Fibroblast of pulmonary artery (primary cell): ENCODE results near the gene GRHPR.

ENCODE experiments used
- DNase-seq: peaks from one replicate; pipeline ENCODE4 v3.0.0-alpha.2; 2010; ENCODE audit warnings: low read depth
- H3K4me3 ChIP-seq: replicated peaks from 2 replicates; pipeline ENCODE4 v1.5.1; 2011; ENCODE audit warnings: low read depth, mild to moderate bottlenecking, control low read depth, low read length, moderate library complexity
- CTCF ChIP-seq: IDR thresholded peaks from 2 replicates; pipeline ENCODE4 v1.5.1; 2011; ENCODE audit warnings: mild to moderate bottlenecking, control low read depth, low read length, inconsistent platforms; ENCODE audit errors: missing control alignments

GRHPR gene

GRCh38 chr9:37454238-37454637 is 31.7 kb downstream of the GRHPR start:
- TF ChIP-seq CTCF = no peak
- no peak overlapping the region for H3K4me3 ChIP-seq
- no peak for DNase-seq

- DNase-seq = no peak
- TF ChIP-seq CTCF = no peak
- H3K4me3 ChIP-seq = no peak overlapping the region
These were observed 33.6 kb downstream of the GRHPR start for GRCh38 chr9:37455884-37456647.

GRCh38 chr9:37456817-37457216 is 34.3 kb downstream of the GRHPR start:
- H3K4me3 ChIP-seq = no peak overlapping the region
- no peak for DNase-seq
- TF ChIP-seq CTCF = no peak

DNA sequence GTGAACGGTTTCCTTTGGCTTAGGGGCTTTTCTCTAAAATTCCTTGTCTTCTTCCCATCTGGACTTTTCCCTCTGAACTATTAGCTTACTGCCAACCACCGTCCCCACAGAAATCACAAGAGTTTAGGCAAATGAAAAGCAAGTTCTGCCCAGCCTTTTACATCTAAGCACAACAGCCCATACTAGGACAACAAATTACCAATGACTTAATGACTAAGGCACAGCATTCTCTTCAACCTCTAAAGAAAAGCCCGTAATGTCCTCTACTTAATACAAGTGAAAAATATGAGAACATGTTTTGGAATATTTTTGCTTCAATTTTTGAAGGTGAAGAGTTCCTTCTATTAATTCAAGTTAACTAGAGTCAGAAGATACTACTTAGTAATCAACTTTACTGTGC is 41.5 kb downstream of the GRHPR start:
- peak overlapping the region; percentile 92 for H3K4me3 ChIP-seq
- no peak for TF ChIP-seq CTCF
- no peak for DNase-seq

DNA sequence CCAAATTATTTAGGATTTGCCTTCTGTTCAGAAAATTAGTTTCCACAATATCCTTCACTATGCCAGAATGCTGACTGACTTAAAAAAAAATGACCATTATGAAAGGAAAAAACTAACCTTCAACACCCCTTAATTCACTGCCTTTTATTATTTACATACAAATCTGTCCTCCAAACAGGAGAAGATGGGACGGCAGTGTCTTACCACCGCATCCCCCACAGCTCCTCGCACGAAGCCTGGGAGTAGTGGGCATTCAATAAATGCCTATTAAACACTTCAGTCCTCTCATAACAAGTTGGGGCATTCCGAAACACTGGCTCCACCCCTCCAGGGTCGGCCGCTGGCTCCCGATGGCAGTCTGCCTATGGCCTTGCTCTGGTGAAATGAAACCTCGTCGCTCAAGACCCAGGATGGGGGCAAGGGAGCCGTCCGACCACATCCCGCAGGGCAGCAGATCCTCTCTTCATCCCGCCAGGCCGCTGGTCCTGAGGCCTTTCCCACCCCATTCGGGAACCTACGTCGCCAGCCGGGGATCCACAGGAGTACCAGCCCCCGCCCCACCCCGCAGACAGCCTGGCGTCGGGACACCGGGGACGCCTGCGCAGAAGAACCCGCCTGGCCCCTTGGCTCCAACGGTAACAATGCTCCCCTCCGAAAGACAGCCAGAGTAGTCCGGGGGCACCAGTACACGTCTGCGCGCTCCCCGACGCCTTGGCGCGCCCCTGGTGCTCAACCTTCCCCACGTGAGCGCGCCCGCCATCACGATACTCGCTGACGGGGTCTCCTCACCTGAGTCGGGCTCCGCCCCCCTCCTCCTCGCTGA is 42.1 kb downstream of the GRHPR start:
- DNase-seq = peak; percentile 73
- no peak for TF ChIP-seq CTCF
- peak overlapping the region; percentile 92 for H3K4me3 ChIP-seq

- peak; percentile 100 for DNase-seq
- TF ChIP-seq CTCF = no peak
- H3K4me3 ChIP-seq = peak within 1 kb of the TSS; percentile 92
These were observed 42.9 kb downstream of the GRHPR start, which contains the start of gene ZBTB5 for GRCh38 chr9:37465249-37466036. Gene ZBTB5 (minus strand): TSS chr9:37465450. CDS start chr9:37442551, 22,899 bp downstream.
